HT1080 (cell line): ENCODE measurements around the gene ARRDC3. TPM values are rescaled to one million over a fixed set of nuclear protein-coding genes. Genes with fewer than 3 reads are reported as not detected.
A peak's percentile ranks its signal among the peaks of the same experiment; 100 is the strongest.
"Not testable (repeated sequence)": the region's sequence is repeated elsewhere in the genome, so short reads cannot be mapped to it uniquely, and the experiment has no call there.

Source experiments
- DNase-seq: peaks from one replicate; pipeline ENCODE4 v3.0.0-alpha.2; 2015; ENCODE audit warnings: low read depth
- total RNA-seq: library from RNA; depleted of rRNA; stranded (reverse); fragments of >200 nt; shearing (Covaris generic); gene quantifications from 2 replicates; pipeline ENCODE4 v1.2.3, GENCODE V29; 2014

The ARRDC3 gene
- total RNA-seq, 1 experiment from 2014 or later = 14.1 TPM

GRCh38 chr5:91385596-91385995 lies 2.5 kb upstream of the ARRDC3 start:
- DNase-seq = not testable (repeated sequence)

GRCh38 chr5:91384671-91385430 lies 1.7 kb upstream of the ARRDC3 start:
- DNase-seq = peak; percentile 84

- DNase-seq = no peak
Observed at GRCh38 chr5:91383956-91384300, 811 bp upstream of the ARRDC3 start.

GRCh38 chr5:91382530-91383026 lies 539 bp downstream of the ARRDC3 start:
- DNase-seq = peak; percentile 45

- peak; percentile 85 for DNase-seq
Observed at GRCh38 chr5:91381774-91382359, 1.2 kb downstream of the ARRDC3 start.

GRCh38 chr5:91381239-91381773 lies 1.8 kb downstream of the ARRDC3 start:
- no peak for DNase-seq

- DNase-seq = peak; percentile 95
Observed at GRCh38 chr5:91380491-91381238, 2.5 kb downstream of the ARRDC3 start.

GRCh38 chr5:91379914-91380490 lies 3.1 kb downstream of the ARRDC3 start:
- DNase-seq = peak; percentile 96

- DNase-seq = no peak
Observed at GRCh38 chr5:91379246-91379913, 3.7 kb downstream of the ARRDC3 start.

- peak; percentile 28 for DNase-seq
Observed at GRCh38 chr5:91378752-91379211, 4.3 kb downstream of the ARRDC3 start.

GRCh38 chr5:91374893-91375520 lies 8.1 kb downstream of the ARRDC3 start:
- DNase-seq = no peak

- no peak for DNase-seq
Observed at GRCh38 chr5:91373600-91373999, 9.5 kb downstream of the ARRDC3 start.

GRCh38 chr5:91373006-91373405 lies 10.1 kb downstream of the ARRDC3 start:
- DNase-seq = no peak

- DNase-seq = no peak
Observed at GRCh38 chr5:91369480-91369879, 13.6 kb downstream of the ARRDC3 start.

GRCh38 chr5:91367908-91368648 lies 15.0 kb downstream of the ARRDC3 start:
- no peak for DNase-seq

GRCh38 chr5:91367344-91367743 lies 15.8 kb downstream of the ARRDC3 start:
- DNase-seq = no peak

GRCh38 chr5:91366551-91366950 lies 16.6 kb downstream of the ARRDC3 start:
- no peak for DNase-seq

- no peak for DNase-seq
Observed at GRCh38 chr5:91365498-91365897, 17.6 kb downstream of the ARRDC3 start.

- no peak for DNase-seq
Observed at GRCh38 chr5:91362935-91363334, 20.2 kb downstream of the ARRDC3 start.

- no peak for DNase-seq
Observed at GRCh38 chr5:91361790-91362189, 21.3 kb downstream of the ARRDC3 start.
